H9 (cell line): ENCODE data around the gene HHIPL2. TPM values are rescaled to one million over a fixed set of nuclear protein-coding genes. Genes with fewer than 3 reads are reported as not detected.

Experiments used
- DNase-seq: peaks from one replicate; pipeline ENCODE4 v3.0.0-alpha.2; 2017
- H2AFZ ChIP-seq: one replicate; pipeline ENCODE4 v1.6.1; 2013; ENCODE audit warnings: mild to moderate bottlenecking, low read length, control low read depth, moderate library complexity
- H2AK5ac ChIP-seq: 2 replicates; pipeline ENCODE4 v1.6.1; 2013; ENCODE audit warnings: low read length, control low read depth, mixed read lengths; ENCODE audit not compliant: insufficient read length
- H2BK120ac ChIP-seq: one replicate; pipeline ENCODE4 v1.6.1; 2013; ENCODE audit warnings: low read depth, mild to moderate bottlenecking, low read length, control low read depth, inconsistent platforms; ENCODE audit not compliant: poor library complexity, severe bottlenecking
- H2BK12ac ChIP-seq: 2 replicates; pipeline ENCODE4 v1.6.1; 2013; ENCODE audit warnings: low read length, control low read depth, mixed read lengths, low read depth; ENCODE audit not compliant: insufficient read length
- H2BK15ac ChIP-seq: 2 replicates; pipeline ENCODE4 v1.6.1; 2013; ENCODE audit warnings: low read depth, low read length, control low read depth
- H2BK20ac ChIP-seq: one replicate; pipeline ENCODE4 v1.6.1; 2013; ENCODE audit warnings: low read depth, mild to moderate bottlenecking, low read length, control low read depth, inconsistent platforms; ENCODE audit not compliant: poor library complexity, severe bottlenecking
- H2BK5ac ChIP-seq: 2 replicates; pipeline ENCODE4 v1.6.1; 2013; ENCODE audit warnings: low read length, control low read depth, mixed read lengths; ENCODE audit not compliant: insufficient read length
- H3K14ac ChIP-seq: 2 replicates; pipeline ENCODE4 v1.6.1; 2013; ENCODE audit warnings: low read length, control low read depth; ENCODE audit not compliant: insufficient read depth
- H3K18ac ChIP-seq: 2 replicates; pipeline ENCODE4 v1.6.1; 2013; ENCODE audit warnings: low read depth, mild to moderate bottlenecking, mixed read lengths, low read length, control low read depth; ENCODE audit not compliant: insufficient read length
- H3K23ac ChIP-seq: 2 replicates; pipeline ENCODE4 v1.6.1; 2013; ENCODE audit warnings: low read length, control low read depth, mixed read lengths, low read depth; ENCODE audit not compliant: insufficient read length
- H3K23me2 ChIP-seq: 2 replicates; pipeline ENCODE4 v1.6.1; 2013; ENCODE audit warnings: low read depth, mild to moderate bottlenecking, mixed read lengths, low read length, control low read depth; ENCODE audit not compliant: insufficient read length, poor library complexity, severe bottlenecking
- H3K27ac ChIP-seq: 2 replicates; pipeline ENCODE4 v1.5.1; 2013; ENCODE audit warnings: low read length, control low read depth, mixed read lengths, low read depth; ENCODE audit not compliant: insufficient read length
- H3K27me3 ChIP-seq: 2 replicates; pipeline ENCODE4 v1.6.1; 2013; ENCODE audit warnings: low read length, control low read depth, inconsistent platforms; ENCODE audit not compliant: insufficient read depth
- H3K4ac ChIP-seq: 2 replicates; pipeline ENCODE4 v1.6.1; 2013; ENCODE audit warnings: low read depth, mild to moderate bottlenecking, control low read depth, inconsistent platforms, low read length, moderate library complexity
- H3K4me1 ChIP-seq: 2 replicates; pipeline ENCODE4 v1.6.1; 2013; ENCODE audit warnings: low read length, control low read depth, inconsistent platforms; ENCODE audit not compliant: insufficient read depth
- H3K4me2 ChIP-seq: 2 replicates; pipeline ENCODE4 v1.6.1; 2013; ENCODE audit warnings: low read length, control low read depth, mixed read lengths; ENCODE audit not compliant: insufficient read length, insufficient read depth
- H3K56ac ChIP-seq: 2 replicates; pipeline ENCODE4 v1.6.1; 2013; ENCODE audit warnings: low read depth, mild to moderate bottlenecking, mixed read lengths, low read length, control low read depth; ENCODE audit not compliant: insufficient read length
- H3K79me1 ChIP-seq: 2 replicates; pipeline ENCODE4 v1.6.1; 2013; ENCODE audit warnings: low read depth, mild to moderate bottlenecking, moderate library complexity, low read length, control low read depth, inconsistent platforms; ENCODE audit not compliant: insufficient read depth, poor library complexity, severe bottlenecking
- H3K79me2 ChIP-seq: 2 replicates; pipeline ENCODE4 v1.6.1; 2013; ENCODE audit warnings: low read length, control low read depth, inconsistent platforms; ENCODE audit not compliant: insufficient read depth
- H3K9ac ChIP-seq: 2 replicates; pipeline ENCODE4 v1.6.1; 2013; ENCODE audit warnings: low read length, control low read depth, mixed read lengths; ENCODE audit not compliant: insufficient read length; ENCODE audit errors: extremely low read depth
- H3K9me3 ChIP-seq: one replicate; pipeline ENCODE4 v1.6.1; 2013; ENCODE audit warnings: low read depth, low read length, inconsistent platforms; ENCODE audit not compliant: control insufficient read depth
- H3T11ph ChIP-seq: one replicate; pipeline ENCODE4 v1.6.1; 2013; ENCODE audit warnings: mild to moderate bottlenecking, low read length, control low read depth, inconsistent platforms
- H4K20me1 ChIP-seq: one replicate; pipeline ENCODE4 v1.6.1; 2013; ENCODE audit not compliant: control insufficient read depth, insufficient read length, insufficient read depth
- H4K5ac ChIP-seq: 2 replicates; pipeline ENCODE4 v1.6.1; 2013; ENCODE audit warnings: low read depth, mild to moderate bottlenecking, mixed read lengths, low read length, control low read depth; ENCODE audit not compliant: insufficient read length
- H4K8ac ChIP-seq: replicated peaks from 2 replicates; pipeline ENCODE4 v1.6.1; 2013; ENCODE audit warnings: low read length, control low read depth, mixed read lengths, low read depth; ENCODE audit not compliant: insufficient read length
- H4K91ac ChIP-seq: 2 replicates; pipeline ENCODE4 v1.6.1; 2013; ENCODE audit warnings: low read depth, mild to moderate bottlenecking, moderate library complexity, mixed read lengths, low read length, control low read depth; ENCODE audit not compliant: insufficient read length
- H3K27ac Mint-ChIP-seq, 3 experiments: 2 replicates in 2 of 3; 3 replicates in 1 of 3; pipeline ENCODE4 v1.8.0; 2020 to 2021; ENCODE audit warnings: mixed read lengths in 3 of 3, mild to moderate bottlenecking in 1 of 3, moderate library complexity in 1 of 3
- H3K27me3 Mint-ChIP-seq: 2 replicates; pipeline ENCODE4 v1.8.0; 2021; ENCODE audit warnings: low read depth, mild to moderate bottlenecking, moderate library complexity, mixed read lengths
- H3K36me3 Mint-ChIP-seq, 3 experiments: 2 replicates in 2 of 3; 3 replicates in 1 of 3; pipeline ENCODE4 v1.8.0; 2020 to 2021; ENCODE audit warnings: low read depth in 3 of 3, mixed read lengths in 3 of 3; ENCODE audit not compliant: insufficient read depth in 1 of 3
- H3K4me1 Mint-ChIP-seq, 2 experiments: 2 replicates each; pipeline ENCODE4 v1.8.0; 2020; ENCODE audit warnings: mixed read lengths in 2 of 2
- H3K4me3 Mint-ChIP-seq, 2 experiments: 2 replicates in 1 of 2; 3 replicates in 1 of 2; pipeline ENCODE4 v1.8.0; 2020 to 2021; ENCODE audit warnings: mild to moderate bottlenecking in 2 of 2, mixed read lengths in 2 of 2, moderate library complexity in 1 of 2
- H3K9me3 Mint-ChIP-seq, 2 experiments: 2 replicates in 1 of 2; 3 replicates in 1 of 2; pipeline ENCODE4 v1.8.0; 2020; ENCODE audit warnings: mild to moderate bottlenecking in 2 of 2, mixed read lengths in 2 of 2, moderate library complexity in 1 of 2
- WGBS: extraction: QIAGEN DNeasy Blood & Tissue Kit; methylation state at CpG from one replicate; pipeline ENCODE4 v1.1.7; 2013; ENCODE audit warnings: missing lambda C conversion rate, low lambda C conversion rate, mixed read lengths; ENCODE audit not compliant: insufficient read length; ENCODE audit errors: extremely low coverage; 5-methylcytosine and 5-hydroxymethylcytosine counted together
- total RNA-seq: library from RNA; stranded (reverse); gene quantifications from 2 replicates; pipeline ENCODE4 v1.2.1, GENCODE V29; 2021
- TF ChIP-seq, protein P1 (sequence below): fragments of 200-600 bp; sonication (generic); conservative IDR thresholded peaks from 3 replicates; pipeline ENCODE4 v1.8.0; 2021; ENCODE audit warnings: antibody characterized with exemption, mild to moderate bottlenecking

The HHIPL2 gene
- total RNA-seq, 1 experiment from 2014 or later: 0.39 TPM

DNA sequence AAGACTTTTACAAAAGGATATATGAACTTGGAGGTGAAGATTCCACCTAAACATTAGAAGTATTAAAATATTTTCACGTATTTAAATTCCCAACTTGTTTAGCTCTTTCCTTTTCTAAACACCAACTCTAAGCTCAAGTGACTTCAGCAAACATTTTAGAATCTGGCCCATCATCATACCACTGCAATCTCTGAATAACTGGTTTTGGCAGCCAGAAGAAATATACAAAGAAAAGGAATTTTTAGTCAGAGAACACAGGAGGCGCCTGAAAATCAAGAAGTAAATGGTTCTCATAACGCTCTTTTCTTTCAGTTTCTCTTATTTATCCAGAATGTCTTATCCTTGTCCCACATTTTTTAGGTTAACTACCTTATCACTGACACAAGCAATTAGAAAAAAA lies 31.4 kb upstream of the HHIPL2 start:
- Histone ChIP-seq H3K27ac (no peak overlapping the region), H4K20me1 (no peaks in the 10 kb centered on the region), H3K14ac (no peak overlapping the region), H3T11ph (no peak overlapping the region), H3K9ac (no peak overlapping the region), H3K18ac (no peak overlapping the region), H2BK12ac (no peak overlapping the region), H3K23ac (no peak overlapping the region), H3K79me1 (no peaks in the 10 kb centered on the region), H4K91ac (no peak overlapping the region), H3K4ac (no peak overlapping the region), H3K4me1 (no peaks in the 10 kb centered on the region), H2BK120ac (no peak overlapping the region), H2BK5ac (no peak overlapping the region), H2BK20ac (no peak overlapping the region), H3K27me3 (no peaks in the 10 kb centered on the region), H3K9me3 (no peaks in the 10 kb centered on the region), H2AK5ac (no peak overlapping the region), H3K56ac (no peak overlapping the region), H3K23me2 (no peaks in the 10 kb centered on the region), H2AFZ (no peak overlapping the region), H4K8ac (no peak overlapping the region), H3K4me2 (no peak overlapping the region), H2BK15ac (no peak overlapping the region), H3K79me2 (no peaks in the 10 kb centered on the region; the same call in 1 of the 2 replicates), H4K5ac (no peak overlapping the region)
- Mint-ChIP-seq H3K27me3 (no peaks in the 10 kb centered on the region), H3K27ac (no peak overlapping the region), H3K9me3 (no peaks in the 10 kb centered on the region), H3K4me1 (no peaks in the 10 kb centered on the region), H3K4me3 (no peak overlapping the region), H3K36me3 (peaks cover 12 to 49% (median 37%) of the 10 kb centered on the region in 3 experiments)
- TF ChIP-seq, protein P1, sequence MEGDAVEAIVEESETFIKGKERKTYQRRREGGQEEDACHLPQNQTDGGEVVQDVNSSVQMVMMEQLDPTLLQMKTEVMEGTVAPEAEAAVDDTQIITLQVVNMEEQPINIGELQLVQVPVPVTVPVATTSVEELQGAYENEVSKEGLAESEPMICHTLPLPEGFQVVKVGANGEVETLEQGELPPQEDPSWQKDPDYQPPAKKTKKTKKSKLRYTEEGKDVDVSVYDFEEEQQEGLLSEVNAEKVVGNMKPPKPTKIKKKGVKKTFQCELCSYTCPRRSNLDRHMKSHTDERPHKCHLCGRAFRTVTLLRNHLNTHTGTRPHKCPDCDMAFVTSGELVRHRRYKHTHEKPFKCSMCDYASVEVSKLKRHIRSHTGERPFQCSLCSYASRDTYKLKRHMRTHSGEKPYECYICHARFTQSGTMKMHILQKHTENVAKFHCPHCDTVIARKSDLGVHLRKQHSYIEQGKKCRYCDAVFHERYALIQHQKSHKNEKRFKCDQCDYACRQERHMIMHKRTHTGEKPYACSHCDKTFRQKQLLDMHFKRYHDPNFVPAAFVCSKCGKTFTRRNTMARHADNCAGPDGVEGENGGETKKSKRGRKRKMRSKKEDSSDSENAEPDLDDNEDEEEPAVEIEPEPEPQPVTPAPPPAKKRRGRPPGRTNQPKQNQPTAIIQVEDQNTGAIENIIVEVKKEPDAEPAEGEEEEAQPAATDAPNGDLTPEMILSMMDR: no peak
- no CpG with 5 or more reads among the region's 3 CpGs for WGBS
- no peak for DNase-seq
